Parathyroid adenoma (tissue), 2 donors: ENCODE results near the gene PRICKLE2.

Experiments used
- H2AFZ ChIP-seq: fragments of 300-600 bp; sonication (generic); one replicate; pipeline ENCODE4 v1.7.0; 2017; ENCODE audit warnings: antibody characterized with exemption, mild to moderate bottlenecking
- H3K27ac ChIP-seq: fragments of 300-600 bp; sonication (generic); one replicate; pipeline ENCODE4 v1.7.0; 2017
- H3K27me3 ChIP-seq: fragments of 300-600 bp; sonication (generic); one replicate; pipeline ENCODE4 v1.7.0; 2017; ENCODE audit warnings: low read length; ENCODE audit not compliant: control insufficient read depth, insufficient read depth
- H3K36me3 ChIP-seq: fragments of 300-600 bp; sonication (generic); one replicate; pipeline ENCODE4 v1.7.0; 2017; ENCODE audit warnings: low read length; ENCODE audit not compliant: control insufficient read depth, insufficient read depth
- H3K4me1 ChIP-seq: fragments of 300-600 bp; sonication (generic); one replicate; pipeline ENCODE4 v1.7.0; 2017; ENCODE audit warnings: control low read depth
- H3K4me2 ChIP-seq: fragments of 300-600 bp; sonication (generic); one replicate; pipeline ENCODE4 v1.7.0; 2017; ENCODE audit warnings: low read length
- H3K4me3 ChIP-seq: fragments of 300-600 bp; sonication (generic); one replicate; pipeline ENCODE4 v1.7.0; 2017; ENCODE audit warnings: low read depth, low read length
- H3K79me2 ChIP-seq: fragments of 300-600 bp; sonication (generic); one replicate; pipeline ENCODE4 v1.7.0; 2017; ENCODE audit warnings: control low read depth
- H3K9ac ChIP-seq: fragments of 300-600 bp; sonication (generic); one replicate; pipeline ENCODE4 v1.7.0; 2017; ENCODE audit warnings: mild to moderate bottlenecking
- H3K9me3 ChIP-seq: fragments of 300-600 bp; sonication (generic); one replicate; pipeline ENCODE4 v1.7.0; 2017; ENCODE audit warnings: low read length; ENCODE audit not compliant: control insufficient read depth
- TF ChIP-seq, protein P1 (sequence below): fragments of 300-600 bp; sonication (generic); IDR thresholded peaks from one replicate; pipeline ENCODE4 v1.7.0; 2017; ENCODE audit warnings: antibody characterized with exemption, mild to moderate bottlenecking
- donor health status: primary hyperparathyroidism.

PRICKLE2 gene

GRCh38 chr3:64270142-64270865 is 45.0 kb upstream of the PRICKLE2 start:
- no peak overlapping the region for H3K4me2 ChIP-seq
- TF ChIP-seq, protein P1, sequence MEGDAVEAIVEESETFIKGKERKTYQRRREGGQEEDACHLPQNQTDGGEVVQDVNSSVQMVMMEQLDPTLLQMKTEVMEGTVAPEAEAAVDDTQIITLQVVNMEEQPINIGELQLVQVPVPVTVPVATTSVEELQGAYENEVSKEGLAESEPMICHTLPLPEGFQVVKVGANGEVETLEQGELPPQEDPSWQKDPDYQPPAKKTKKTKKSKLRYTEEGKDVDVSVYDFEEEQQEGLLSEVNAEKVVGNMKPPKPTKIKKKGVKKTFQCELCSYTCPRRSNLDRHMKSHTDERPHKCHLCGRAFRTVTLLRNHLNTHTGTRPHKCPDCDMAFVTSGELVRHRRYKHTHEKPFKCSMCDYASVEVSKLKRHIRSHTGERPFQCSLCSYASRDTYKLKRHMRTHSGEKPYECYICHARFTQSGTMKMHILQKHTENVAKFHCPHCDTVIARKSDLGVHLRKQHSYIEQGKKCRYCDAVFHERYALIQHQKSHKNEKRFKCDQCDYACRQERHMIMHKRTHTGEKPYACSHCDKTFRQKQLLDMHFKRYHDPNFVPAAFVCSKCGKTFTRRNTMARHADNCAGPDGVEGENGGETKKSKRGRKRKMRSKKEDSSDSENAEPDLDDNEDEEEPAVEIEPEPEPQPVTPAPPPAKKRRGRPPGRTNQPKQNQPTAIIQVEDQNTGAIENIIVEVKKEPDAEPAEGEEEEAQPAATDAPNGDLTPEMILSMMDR: no peak
- no peak overlapping the region for H3K4me3 ChIP-seq

GRCh38 chr3:64268926-64269325 is 43.7 kb upstream of the PRICKLE2 start:
- no peak overlapping the region for H3K4me2 ChIP-seq
- no peaks in the 10 kb centered on the region for H3K79me2 ChIP-seq
- H3K4me3 ChIP-seq: no peak overlapping the region
- no peak overlapping the region for H3K9ac ChIP-seq
- peaks cover 2% of the 10 kb centered on the region for H3K4me1 ChIP-seq
- H3K36me3 ChIP-seq: no peaks in the 10 kb centered on the region
- H3K27ac ChIP-seq: no peak overlapping the region
- H3K27me3 ChIP-seq: no peaks in the 10 kb centered on the region
- no peak overlapping the region for H2AFZ ChIP-seq
- H3K9me3 ChIP-seq: no peaks in the 10 kb centered on the region
- TF ChIP-seq, protein P1: no peak

More at GRCh38 chr3:64270142-64270865, 45.0 kb upstream of the PRICKLE2 start:
- Histone ChIP-seq H2AFZ (no peak overlapping the region), H3K4me1 (no peaks in the 10 kb centered on the region), H3K9ac (no peak overlapping the region), H3K9me3 (no peaks in the 10 kb centered on the region), H3K27me3 (no peaks in the 10 kb centered on the region), H3K36me3 (no peaks in the 10 kb centered on the region), H3K27ac (no peak overlapping the region), H3K79me2 (no peaks in the 10 kb centered on the region)

DNA sequence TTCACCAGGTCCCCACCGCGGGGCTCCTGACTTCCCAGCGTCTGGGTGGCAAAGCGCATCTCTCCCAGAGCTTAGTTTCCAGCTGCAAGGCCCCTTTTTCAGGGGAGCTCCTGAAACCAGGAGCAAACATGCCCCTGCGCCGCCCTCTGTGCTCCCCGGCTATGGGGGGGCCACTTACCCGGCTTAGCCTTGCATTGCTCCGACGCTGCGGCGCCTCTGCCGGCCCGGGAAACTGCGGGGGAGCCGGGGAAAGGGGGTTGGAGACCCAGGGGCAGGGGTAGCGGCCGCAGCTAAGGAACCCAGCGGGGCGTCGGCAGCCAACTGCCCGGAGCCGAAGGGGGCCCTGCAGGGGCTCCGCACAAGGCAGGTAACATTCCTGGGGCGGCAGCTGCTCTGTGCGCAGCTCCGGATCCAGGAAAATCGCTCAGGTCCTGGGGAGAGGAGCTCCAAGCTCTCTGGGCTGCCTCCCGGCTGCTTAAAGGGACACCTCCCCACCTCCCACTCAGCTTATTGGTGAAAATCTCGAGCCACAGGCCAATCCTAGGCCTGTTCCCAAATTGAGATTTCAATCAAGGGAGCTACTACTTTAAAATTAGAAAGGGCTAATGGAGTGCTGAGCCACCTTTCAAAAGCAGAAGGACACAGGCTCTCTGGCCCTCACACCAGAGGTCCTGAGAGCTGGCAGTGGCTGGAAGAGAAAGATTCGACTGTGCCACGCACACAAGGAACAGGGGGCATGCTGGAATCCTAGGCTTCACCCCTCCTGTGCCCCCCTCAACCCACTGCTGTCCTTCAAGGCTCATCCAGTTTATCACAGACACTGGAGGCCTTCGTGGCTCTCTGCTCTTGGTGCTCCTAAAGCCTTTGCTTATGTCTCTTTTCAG is 42.7 kb upstream of the PRICKLE2 start:
- H3K9me3 ChIP-seq: no peaks in the 10 kb centered on the region
- no peak overlapping the region for H3K27ac ChIP-seq
- no peaks in the 10 kb centered on the region for H3K36me3 ChIP-seq
- no peaks in the 10 kb centered on the region for H3K27me3 ChIP-seq
- no peaks in the 10 kb centered on the region for H3K79me2 ChIP-seq
- peak overlapping the region; percentile 53 for H3K4me2 ChIP-seq
- H3K9ac ChIP-seq: no peak overlapping the region
- H2AFZ ChIP-seq: peak overlapping the region; percentile 73
- peaks cover 2% of the 10 kb centered on the region for H3K4me1 ChIP-seq
- peak overlapping the region; percentile 53 for H3K4me3 ChIP-seq
- TF ChIP-seq, protein P1: no peak

GRCh38 chr3:64266983-64267382 is 41.7 kb upstream of the PRICKLE2 start:
- H2AFZ ChIP-seq: no peak overlapping the region
- H3K4me2 ChIP-seq: peak overlapping the region; percentile 53
- H3K4me1 ChIP-seq: peaks cover 2% of the 10 kb centered on the region
- H3K79me2 ChIP-seq: no peaks in the 10 kb centered on the region
- no peaks in the 10 kb centered on the region for H3K9me3 ChIP-seq
- no peaks in the 10 kb centered on the region for H3K27me3 ChIP-seq
- H3K4me3 ChIP-seq: no peak overlapping the region
- H3K27ac ChIP-seq: no peak overlapping the region
- TF ChIP-seq, protein P1: no peak
- H3K36me3 ChIP-seq: no peaks in the 10 kb centered on the region
- no peak overlapping the region for H3K9ac ChIP-seq
